Stimulated activated CD8-positive, alpha-beta memory T cell treated with anti-CD3 and anti-CD28 coated beads, Interleukin-7, amount 100 ng/mL, for 48 hours (primary cell): ENCODE measurements around the gene HAUS3.
"Not testable (repeated sequence)": the region's sequence is repeated elsewhere in the genome, so short reads cannot be mapped to it uniquely, and the experiment has no call there.

ENCODE experiments used
- DNase-seq, 2 donors: peaks; one replicate each; pipeline ENCODE4 v3.0.0-alpha.2; 2020; ENCODE audit warnings: low read depth in 1 of 2; ENCODE audit errors: extremely low read depth in 1 of 2

HAUS3 gene

GRCh38 chr4:2231082-2231481 lies 10.8 kb downstream of the HAUS3 start:
- DNase-seq = no peak

GRCh38 chr4:2226261-2226660 lies 15.7 kb downstream of the HAUS3 start:
- DNase-seq = no peak

GRCh38 chr4:2222838-2223237 lies 19.1 kb downstream of the HAUS3 start:
- DNase-seq = no peak

DNA sequence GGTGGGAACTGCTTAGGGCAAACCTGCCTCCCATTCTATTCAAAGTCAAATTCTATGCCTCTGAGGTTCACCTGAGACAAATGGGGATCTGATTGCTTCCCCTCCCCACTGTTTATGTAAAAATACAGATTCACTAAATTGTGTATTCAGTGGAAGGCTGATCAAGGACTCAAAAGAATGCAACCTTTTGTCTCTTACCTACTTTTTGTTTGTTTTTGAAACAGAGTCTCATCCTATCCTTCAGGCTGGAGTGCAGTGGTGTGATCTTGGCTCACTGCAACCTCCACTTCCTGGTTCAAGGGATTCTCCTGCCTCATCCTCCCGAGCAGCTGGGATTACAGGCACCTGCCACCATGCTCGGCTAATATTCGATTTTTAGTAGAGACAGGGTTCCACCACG lies 20.5 kb downstream of the HAUS3 start:
- not testable (repeated sequence) for DNase-seq

- peak; percentile 28 to 57 for DNase-seq
Measured at GRCh38 chr4:2220016-2220630, 21.8 kb downstream of the HAUS3 start.

DNA sequence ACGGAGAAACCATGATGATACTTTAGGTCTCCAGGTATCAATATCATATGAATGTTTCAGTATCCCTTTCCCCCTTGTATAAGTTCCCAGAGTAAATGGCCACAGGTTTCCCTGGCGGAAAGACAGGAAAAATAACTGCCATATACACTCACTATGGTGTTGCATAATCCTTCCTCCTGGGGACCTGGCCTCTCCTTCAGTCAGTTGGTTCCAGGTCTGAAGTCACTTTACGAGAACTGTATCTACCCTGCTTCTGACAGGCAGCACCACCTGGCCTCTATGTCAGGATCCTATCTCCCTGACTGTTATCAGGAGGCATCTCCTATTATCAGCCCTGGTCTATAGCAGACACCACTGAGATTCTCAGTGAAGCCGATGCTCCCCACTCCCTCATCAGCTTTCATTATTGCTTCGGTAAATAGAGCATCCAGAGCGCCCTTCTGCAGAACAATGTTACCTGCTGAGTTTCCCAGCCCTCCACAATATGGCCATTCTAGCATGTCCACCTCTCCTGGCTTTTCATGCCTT lies 22.6 kb downstream of the HAUS3 start:
- DNase-seq = no peak

DNA sequence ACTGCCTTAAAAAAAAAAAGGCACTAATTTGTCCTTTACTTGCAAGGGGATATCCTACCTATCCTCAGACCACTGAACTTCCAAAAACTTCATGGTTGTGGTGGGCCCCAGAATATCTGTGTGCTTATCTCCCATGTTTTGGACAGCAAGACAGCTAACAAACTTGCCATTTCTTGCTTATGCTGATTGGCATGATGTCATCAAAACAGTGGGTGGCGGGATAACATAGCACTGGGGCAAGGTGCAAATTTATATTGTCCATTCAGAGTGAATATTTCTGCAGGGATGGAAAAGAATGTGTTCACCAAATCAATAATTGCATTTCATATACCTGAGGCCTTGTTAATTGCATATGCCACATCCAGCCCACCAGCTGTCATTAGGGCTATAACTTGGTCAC lies 23.5 kb downstream of the HAUS3 start:
- DNase-seq = no peak

GRCh38 chr4:2217726-2218125 lies 24.2 kb downstream of the HAUS3 start:
- DNase-seq = no peak

- DNase-seq = no peak
Measured at GRCh38 chr4:2212831-2213230, 29.1 kb downstream of the HAUS3 start.

GRCh38 chr4:2202789-2203188 lies 39.1 kb downstream of the HAUS3 start:
- not testable (repeated sequence) for DNase-seq

- DNase-seq = no peak
Measured at GRCh38 chr4:2194496-2194895, 47.4 kb downstream of the HAUS3 start.

- no peak for DNase-seq
Measured at GRCh38 chr4:2193326-2193725, 48.6 kb downstream of the HAUS3 start.

GRCh38 chr4:2186865-2187172 lies 55.1 kb downstream of the HAUS3 start:
- DNase-seq = no peak

DNA sequence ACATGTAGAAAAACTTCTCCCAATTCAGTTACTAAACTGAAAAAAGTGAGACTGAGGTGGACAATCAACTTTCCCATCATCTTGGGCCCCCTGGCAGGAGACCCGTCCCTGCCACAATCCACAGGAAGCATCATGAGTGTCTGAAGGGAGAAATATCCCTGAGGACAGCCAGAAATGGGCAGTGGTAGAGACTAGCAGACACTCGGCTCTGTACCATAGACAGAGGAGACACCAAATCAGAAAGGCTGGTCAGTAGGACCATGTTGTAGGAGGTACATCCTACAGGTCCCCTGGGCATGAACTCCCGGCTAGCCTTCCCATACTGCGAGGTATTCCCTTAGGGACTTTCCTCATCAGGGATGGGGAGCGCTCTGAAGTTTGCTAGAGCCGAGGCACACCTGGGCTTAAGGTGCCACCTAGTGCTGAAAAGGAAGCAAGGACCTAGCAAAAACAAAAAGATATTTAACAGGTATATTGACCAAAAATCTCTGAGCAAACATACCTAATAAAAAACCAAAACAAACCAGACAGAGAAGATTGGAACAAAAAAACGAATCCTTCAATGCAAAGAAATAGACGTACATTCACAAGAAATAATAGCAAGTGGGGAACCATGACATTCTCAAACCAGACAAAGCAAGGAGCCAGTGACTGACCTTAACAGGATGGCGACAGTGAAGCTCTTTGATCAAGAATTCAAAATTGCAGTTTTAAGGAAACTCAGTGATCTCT lies 55.6 kb downstream of the HAUS3 start:
- DNase-seq = no peak

GRCh38 chr4:2183394-2183793 lies 58.5 kb downstream of the HAUS3 start:
- DNase-seq = no peak

- DNase-seq = no peak
Measured at GRCh38 chr4:2182994-2183393, 58.9 kb downstream of the HAUS3 start.

DNA sequence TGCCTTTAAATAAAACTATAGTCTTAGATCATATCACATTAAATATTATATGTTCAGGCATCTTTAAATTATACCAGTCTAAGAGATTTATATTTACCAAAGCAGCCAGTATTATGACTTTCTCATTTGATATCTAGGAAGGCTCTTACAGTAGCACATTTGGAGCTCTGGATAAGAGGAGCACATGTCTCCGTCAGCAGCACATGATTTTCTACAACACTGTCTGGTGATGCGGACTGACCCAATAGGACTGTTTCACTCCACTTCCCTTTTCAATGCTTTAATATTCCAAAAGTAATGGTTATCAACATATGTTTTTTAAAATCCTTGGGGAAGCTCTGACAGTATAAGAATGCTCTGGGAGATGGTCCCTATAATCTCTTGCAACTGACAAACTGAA lies 61.5 kb downstream of the HAUS3 start:
- DNase-seq = no peak

DNA sequence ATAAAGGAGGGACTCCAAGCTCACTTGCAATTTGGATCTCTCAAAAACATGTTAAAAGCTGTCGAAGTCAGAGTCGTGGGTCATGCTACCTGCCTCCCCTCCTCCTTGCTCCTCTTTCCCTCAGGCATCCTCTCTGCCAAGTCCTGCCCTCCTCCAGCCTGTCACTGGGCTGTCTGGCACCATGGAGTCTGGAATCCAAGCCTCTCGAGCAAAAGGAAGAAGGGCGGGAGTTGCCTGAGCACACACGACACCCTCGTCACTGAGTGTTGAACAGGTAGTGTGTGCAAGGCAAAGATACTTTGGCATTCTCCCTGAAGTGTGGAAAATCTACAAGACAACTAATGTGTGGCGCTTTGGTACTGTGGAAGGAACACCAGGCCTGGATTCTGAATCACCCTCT lies 62.2 kb downstream of the HAUS3 start:
- DNase-seq = no peak

- DNase-seq = no peak
Measured at GRCh38 chr4:2178986-2179385, 62.9 kb downstream of the HAUS3 start.
